GM18502 (cell line): ENCODE results near the gene TRIM44.
"Not testable (repeated sequence)": the region's sequence is repeated elsewhere in the genome, so short reads cannot be mapped to it uniquely, and the experiment has no call there.

Experiments
- ATAC-seq: cut with Tn5 transposase; IDR thresholded peaks from one replicate; pipeline ENCODE4 v1.9.1; 2021; ENCODE audit warnings: mild to moderate bottlenecking; ENCODE audit not compliant: unreplicated experiment, poor library complexity

TRIM44 gene

DNA sequence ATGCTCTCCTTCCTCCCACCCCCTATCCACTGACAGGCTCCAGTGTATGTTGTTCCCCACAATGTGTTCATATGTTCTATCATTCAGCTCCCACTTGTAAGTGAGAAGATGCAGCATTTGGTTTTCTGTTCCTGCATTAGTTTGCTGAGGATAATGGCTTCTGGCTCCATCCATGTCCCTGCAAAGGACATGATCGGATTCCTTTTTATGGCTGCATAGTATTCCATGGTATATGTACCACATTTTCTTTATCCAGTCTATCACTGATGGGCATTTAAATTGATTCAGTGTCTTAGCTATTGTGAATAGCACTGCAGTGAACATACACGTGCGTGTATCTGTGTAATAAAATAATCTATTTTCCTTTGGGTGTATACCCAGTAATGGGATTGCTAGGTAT is 5.8 kb downstream of the TRIM44 start:
- not testable (repeated sequence) for ATAC-seq

DNA sequence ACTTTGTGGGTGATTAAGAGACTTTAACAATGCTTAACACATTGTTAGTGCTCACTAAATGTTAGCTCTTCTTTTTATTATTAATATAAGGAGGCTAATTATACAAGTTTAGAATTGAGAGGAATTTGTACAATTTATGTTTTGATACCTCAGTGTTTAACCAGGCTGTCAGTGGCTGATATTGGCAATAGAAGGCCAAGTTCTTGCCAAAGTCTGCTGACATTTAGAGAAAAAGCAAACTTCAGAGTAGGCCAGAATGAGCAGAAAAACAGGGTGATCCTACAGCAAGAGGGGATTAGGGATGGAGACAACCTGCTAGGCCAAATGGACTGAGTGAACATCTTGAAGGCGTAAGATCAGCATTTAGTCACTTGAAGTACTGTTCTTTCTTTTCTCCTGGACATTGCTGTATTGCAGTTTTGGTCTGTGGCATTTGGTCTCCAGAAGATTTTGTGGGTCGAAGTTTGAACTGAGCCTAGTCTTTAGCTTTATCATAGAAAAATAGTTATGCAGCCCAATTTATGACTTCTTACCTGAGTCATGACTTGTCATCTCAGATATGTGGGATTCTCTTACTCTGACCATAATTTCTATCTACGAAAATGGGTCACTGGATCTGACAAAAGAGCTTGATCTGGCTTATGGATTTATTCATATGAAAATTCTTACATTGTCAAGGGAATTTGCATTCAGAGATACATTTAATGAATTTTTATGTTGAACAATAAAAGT is 9.0 kb downstream of the TRIM44 start:
- ATAC-seq = no peak

DNA sequence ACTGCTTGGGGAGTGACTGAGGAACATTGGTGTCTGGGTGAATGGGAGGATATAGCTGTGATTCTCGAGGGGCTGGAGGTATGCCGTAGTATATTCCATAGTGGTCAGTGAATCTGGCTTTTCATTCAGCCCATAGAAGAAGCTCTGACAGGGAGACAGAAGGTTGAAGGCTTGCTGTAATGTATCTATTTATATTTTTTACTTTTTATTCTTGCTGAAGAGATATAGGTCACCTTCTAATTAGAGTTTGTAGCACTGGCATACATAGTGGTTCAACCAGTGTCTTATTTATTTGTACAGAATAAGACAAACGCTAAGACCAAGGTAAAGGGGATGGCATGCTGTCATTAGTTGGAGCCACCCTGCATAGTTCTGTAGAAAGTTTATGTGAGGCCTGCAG is 10.0 kb downstream of the TRIM44 start:
- ATAC-seq = no peak

DNA sequence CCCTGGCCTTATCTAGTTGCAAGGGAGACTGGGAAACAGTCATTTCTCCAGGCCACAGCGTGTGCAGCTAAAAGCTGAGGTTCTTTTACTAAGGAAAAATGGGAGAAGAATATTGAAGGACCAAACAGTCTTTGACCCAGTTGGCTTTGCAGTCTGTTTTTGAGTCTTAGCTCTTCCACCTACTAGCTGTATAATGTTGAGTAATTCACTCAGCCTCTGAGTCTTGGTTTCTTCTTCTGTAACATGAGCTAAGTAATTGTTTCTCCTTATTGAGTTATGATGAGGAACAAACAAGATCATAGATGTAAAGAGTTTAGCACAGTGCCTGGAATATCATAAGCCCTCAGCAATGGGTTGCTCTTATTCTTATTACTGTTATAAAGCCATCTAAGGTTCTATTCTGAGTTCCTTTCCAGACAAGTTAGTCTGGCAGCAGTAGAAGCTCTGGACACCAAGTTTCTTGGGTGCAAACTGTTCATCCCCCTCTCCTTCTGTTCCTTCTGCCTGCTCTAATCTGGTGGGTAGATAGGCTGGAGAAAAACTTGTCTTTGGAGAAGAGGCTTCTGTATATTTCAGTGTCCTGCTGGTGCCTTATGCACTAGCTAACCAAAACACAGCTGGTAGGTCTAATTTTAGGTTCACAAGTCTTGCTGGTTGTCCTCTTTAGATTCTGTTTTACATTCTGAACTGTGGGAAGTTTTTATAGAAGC is 13.5 kb downstream of the TRIM44 start:
- peak; percentile 51 for ATAC-seq

DNA sequence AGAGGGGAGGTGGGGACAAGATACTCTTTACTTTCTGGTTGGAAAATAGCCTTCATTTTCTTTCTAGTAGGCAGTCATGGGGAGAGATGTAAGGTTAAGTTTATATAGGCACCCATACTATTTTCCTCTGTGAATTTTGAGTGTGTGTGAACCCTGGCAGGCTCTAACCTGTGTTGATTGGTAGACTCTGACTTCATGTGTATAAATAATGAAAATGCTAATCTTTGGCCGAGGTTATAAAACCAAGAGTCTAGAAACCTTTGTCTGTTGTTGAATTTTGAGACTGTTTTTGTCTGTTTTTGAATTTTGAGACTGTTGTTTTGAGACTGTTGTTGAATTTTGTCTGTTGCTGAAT is 14.0 kb downstream of the TRIM44 start:
- ATAC-seq = peak; percentile 21

DNA sequence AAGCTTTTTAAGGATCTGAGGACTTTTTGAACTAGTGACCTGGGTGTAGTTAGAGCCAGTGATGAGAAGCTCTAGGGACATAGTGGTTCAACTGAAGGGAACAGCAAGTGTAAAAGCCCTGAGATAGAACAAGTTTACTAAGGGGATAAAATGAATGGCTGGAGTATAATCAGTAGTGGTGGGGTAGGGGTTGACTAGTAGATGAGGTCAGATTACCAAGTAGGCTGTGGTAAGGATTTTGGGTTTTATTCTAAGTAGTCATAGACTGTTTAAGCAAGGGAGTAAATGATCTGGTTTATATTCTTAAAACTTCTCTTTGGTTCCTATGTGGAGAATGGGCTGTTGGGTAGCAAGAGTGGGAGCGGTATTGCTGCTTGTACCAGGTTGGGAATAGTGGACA is 15.3 kb downstream of the TRIM44 start:
- no peak for ATAC-seq

DNA sequence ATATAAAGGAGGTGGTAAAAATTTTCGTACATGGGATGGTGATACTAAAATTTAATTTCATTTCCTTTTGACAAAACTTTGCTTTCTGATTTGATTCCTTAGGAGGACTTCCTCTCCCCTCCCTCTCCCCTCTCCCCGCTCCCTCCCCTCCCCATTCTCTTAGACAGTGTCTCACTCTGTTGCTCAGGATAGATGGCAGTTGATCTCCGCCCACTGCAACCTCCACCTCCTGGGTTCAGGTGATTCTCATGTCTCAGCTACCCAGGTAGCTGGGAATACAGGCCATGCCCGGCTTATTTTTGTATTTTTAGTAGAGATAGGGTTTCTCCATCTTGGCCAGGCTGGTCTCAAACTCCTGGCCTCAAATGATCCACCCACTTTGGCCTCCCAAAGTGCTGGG is 15.9 kb downstream of the TRIM44 start:
- ATAC-seq = no peak

DNA sequence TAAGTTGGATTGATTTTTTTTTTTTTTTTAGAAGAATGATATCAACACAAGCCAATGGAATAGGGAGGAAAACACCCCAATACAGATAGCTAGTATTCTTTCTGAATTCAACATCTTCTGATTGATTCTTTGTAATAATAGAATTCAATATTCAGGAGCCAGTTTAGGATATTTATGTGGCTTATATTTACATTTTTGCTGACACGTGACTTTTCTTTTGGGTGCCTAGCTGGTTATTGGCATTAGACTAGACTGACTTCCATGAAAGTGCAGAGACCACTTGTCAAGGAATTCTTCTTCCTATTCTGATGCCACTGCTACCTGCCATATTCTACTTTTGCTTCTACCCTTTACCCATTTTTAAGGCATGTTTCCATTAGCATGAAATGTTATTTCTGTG is 16.4 kb downstream of the TRIM44 start:
- no peak for ATAC-seq

DNA sequence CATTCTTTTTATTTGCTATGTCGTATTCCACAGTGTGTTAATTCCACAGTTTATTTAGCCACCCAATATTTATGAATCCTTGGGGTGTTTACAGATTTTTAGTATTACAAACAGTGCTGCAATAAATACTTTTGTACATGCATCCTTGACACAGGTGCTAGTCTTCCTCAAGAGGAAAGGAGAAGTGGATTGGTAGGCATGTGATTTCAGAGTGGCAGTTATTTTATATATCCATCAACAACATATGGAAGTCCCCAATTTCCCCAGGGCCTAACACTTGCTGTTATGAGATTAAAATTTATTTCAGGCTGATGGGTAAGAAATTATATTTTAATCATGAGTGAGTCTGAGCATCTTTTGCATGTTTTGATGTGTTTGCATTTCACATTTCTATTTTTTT is 17.9 kb downstream of the TRIM44 start:
- no peak for ATAC-seq

DNA sequence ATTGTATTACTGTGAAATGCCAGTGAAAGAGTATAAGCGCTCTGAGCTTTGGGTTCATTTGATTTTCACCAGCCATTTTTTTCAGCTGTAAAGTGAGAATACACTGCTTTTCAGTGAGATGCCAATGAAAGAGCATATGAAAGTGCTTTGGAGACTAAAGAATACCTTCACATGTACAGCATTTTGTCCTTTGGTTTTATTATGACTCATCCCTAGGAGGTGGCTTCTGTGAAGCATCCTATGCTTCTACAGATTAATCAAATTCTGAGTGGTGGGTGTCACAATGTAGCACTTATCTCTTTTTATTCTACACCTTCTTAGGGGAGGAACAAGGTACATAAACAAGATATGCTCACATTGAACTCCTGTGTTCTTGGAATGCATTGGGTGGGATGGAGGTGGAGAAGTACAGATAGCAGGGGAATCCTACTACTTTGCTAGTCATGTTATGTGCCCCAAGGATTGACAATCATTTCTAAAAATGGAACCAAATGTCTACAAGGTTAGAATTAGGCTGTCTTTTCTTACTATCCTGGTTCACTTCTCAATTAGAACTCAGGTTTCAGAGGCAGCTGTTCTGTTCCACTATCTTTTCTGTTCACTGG is 18.7 kb downstream of the TRIM44 start:
- ATAC-seq = peak; percentile 46

DNA sequence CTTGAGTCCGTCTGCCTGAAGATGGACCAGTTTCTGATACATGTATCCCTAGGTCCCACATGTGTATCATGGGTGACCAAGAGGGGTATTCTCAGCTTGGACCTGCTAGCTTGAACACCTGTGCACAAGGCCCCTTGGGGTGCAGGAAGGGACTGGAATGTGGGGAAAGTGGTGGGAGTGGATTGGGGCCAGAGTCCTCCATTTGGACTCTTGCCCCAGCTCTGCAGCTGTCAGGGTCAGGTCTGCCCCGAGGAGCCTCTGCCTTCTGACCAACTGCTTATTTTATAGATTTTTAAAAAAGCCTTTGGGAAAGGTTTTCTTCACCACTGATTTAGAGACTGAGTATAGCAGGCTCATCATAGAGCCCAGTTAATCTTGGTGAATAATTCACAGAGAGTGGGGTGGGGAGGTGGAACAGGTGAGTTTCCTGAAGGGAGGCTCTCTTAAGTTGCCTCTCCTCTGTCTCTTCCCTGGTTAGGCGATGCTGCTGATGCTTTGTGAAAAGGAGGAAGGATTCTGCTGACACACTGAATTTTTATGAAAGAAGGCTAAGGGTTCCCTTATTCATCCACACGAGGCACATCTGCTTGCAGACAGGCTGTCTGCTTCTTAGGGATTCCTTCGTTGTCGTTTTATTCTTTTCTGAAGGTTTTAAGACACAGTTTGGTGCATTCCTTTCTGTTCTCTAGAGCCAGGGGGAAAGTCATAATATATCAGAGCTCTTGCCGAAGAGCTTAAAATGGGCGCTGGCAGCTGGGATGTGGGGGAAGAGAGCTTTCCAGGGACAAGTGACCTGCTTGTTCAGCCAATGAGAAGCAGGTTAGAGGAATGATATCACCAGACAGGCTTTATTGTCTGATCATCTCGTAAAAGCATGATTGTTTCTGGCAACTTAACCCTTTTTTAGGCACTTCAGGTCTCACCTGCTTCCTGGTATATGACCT is 19.9 kb downstream of the TRIM44 start:
- ATAC-seq = no peak

DNA sequence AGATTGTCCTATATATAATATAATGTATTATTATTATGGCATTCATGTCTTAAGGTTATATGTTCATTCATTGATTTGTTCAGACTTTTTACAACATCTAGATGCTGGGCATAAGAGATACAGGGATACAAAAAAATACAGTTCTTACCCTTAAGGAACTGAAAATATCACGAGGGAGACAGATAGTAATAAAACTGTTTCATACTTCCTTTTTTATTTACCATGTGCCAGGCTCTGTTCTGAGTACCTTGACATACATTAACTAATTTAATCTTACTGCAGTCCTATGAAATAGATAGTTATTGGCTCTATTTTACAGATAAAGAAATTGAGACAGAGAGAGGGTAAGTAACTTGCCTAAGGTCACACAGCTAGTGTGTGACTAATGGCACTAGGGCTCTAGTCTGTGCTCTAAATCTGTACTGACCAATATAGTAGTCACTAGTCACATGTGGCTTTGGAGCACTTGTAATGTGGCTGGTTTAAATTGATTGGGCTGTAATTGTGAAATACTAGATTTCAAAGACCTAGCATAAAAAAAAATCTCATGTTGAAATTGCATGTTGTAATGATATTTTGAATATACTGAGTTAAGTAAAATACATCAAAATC is 21.3 kb downstream of the TRIM44 start:
- peak; percentile 75 for ATAC-seq

DNA sequence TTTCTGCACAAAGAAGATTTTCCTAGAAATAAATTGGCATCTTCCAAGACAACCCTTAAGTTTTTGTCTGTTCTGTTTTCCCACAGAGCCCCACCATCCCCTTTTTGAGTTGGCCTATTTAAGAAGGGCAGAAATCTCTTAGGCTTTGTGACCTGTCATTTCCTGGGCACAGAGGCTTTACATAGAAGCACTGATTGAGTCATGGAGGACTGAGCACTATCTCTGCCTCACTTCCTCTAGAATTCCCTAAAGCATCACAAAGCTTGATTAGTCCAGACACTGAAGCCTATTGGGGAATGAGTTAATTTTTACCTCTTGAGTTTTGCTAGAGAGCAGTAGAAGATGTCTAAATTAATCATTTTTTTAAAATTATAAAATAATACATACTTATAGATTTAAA is 25.4 kb downstream of the TRIM44 start:
- peak; percentile 43 for ATAC-seq

DNA sequence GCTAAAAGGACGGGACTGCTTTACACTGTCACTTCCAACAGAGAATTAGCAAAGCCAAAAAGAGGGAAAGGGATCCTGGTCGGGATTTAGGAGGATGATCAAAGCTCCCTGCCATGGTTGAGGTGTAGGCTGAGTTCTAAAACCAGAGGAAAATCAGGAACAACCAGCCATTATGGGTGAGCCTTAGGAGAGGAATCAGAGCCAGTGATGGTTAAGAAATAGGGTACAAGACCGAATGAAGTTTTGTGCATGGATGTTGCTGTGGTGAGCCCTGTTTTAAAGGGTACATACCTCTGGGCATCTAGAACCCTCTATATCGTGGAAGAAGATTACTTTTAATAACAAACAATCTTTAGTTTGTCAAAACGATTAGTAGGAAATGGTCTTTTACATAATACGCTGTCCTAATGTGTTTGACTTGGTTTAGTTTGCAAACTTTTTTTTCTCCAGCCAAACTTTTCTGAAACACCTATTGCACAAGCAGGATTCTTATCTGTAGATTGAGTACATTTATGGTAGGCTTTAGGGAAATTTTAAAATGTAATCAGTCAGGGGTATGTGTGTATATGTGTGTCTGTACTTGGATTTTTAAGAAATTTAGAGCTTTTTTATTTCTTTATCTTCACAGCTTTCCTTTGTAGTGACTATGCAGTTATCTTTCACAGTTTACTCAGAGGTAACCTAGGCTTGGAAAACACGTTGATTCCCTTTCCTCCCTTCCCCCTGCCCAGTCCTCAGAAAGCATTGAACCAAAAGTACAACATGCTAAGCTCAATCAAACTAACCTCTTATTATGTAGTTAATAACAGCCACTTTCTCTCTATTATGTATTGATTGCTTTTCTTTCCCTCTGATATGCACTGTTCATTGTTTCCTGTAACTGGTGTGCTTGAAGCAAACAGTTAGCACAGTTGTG is 26.8 kb downstream of the TRIM44 start:
- no peak for ATAC-seq

DNA sequence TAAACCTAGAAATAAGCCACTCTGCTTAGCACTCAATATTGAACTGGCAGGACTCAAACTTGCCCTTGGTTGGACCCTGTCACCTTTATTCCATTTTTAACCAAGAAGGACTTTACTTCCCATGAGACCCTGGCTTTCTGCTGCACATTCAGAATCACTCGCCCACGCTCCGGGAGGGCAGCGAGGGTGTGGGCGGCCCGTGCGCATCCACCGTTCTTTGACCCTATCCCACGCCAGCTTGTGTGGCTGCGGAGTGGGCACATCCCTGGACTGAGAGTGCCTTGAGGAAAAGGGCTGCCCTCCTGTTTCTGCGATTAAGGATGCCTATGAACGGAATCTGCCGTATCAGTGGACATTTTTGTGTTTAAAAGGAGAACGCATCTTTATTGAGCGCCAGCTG is 39.6 kb downstream of the TRIM44 start:
- ATAC-seq = no peak

DNA sequence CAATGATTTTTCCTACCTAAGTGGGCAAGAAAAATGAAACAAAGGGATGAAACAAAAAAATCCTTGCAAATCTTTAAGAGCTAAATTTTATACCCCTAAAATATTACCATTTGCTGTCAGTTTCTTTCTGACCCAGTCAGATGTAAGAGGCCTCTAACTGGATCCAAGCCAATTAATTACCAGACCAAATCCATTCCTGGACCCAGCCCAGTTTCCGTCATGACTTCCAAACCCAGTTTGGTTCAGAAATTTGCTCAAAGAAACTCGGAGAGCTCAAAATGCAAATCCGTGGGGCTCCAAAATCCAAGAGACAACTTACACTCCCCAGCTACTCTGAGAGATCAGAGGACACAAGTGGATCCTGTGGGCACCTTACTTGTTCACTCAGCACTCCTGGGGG is 46.8 kb downstream of the TRIM44 start:
- no peak for ATAC-seq

DNA sequence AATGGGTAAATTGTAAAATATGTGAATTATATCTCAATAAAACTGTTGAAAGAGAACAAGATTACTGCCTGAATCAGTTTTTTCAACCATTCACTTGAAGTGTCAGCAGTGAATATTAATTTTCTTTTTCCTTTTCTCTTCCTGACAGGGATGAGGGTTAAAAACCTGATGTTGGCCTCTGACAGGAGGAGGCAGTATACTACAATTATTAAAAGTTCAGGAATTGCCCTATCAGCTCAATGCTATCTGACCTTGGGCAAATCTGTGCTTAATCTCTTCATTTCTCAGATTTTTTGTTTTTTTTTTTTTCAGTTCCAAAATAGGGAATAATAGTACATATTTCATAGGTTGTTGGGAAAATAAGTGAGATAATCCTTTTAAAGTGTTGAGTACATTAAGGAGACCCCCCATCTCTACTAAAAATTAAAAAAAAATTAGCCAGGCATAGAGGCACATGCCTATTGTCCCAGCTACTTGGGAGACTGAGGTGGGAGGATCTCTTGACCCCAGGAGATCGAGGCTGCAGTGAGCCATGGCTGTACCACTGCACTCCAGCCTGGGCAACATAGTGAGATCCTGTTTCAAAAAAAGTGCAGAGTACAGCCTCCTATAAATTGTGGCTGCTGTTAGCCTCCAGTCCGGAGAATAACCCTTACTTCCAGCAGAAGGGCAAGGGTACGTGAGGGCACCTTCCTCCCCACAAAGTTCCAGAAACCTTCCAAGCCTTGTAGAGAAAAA is 48.8 kb downstream of the TRIM44 start:
- ATAC-seq = no peak

DNA sequence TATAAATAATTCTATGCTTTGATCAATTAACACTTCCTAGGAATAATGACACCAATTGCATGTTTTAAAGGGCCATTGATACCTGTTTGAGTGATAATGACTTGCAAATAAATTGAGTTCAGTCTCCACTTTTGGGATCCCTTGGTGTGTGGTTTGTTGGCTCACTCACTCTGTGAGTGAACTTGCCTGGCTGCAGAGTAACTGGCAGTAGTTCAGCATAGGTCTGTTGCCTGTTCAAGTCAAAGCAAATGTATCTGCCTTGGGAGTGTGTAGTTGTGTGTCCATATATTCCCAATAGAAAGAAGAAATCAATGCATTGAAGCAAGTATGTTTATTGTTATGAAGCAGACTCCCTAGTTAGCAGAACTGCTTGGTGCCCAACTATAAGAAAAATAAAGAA is 49.3 kb downstream of the TRIM44 start:
- ATAC-seq = no peak

DNA sequence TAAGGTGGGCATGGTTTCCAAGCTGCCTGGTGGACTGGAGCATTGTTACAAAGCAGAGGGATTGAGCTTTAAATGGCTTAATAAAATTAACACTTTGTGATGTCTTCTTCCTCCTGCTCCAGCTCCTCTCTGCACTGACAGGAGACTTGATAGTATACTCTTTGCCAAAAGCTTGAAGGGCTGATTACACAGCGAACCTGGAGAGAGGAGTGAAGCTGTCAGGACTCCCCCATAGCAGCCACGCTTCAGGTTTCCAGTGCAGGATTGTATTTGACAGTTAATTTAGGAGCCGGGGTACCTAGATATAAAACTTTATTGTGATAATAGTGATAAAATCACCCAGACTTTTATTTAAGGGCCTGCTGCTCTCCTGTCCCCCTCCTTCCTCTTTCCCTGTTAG is 50.0 kb downstream of the TRIM44 start:
- no peak for ATAC-seq
